DOHH2 (cell line): ENCODE results near the gene SLC12A8.

Experiments
- EZH2phosphoT487 ChIP-seq: fragments of 200-600 bp; sonication (generic); IDR thresholded peaks from 2 replicates; pipeline ENCODE4 v1.6.1; 2017; ENCODE audit warnings: borderline replicate concordance, mild to moderate bottlenecking, antibody characterized with exemption, low read length, moderate library complexity, mixed read lengths
- TF ChIP-seq, protein P1 (sequence below): fragments of 200-600 bp; sonication (generic); IDR thresholded peaks from one replicate; pipeline ENCODE4 v1.5.1; 2014; ENCODE audit warnings: antibody characterized with exemption, mild to moderate bottlenecking, low read depth, low read length; ENCODE audit not compliant: poor library complexity, severe bottlenecking

DNA sequence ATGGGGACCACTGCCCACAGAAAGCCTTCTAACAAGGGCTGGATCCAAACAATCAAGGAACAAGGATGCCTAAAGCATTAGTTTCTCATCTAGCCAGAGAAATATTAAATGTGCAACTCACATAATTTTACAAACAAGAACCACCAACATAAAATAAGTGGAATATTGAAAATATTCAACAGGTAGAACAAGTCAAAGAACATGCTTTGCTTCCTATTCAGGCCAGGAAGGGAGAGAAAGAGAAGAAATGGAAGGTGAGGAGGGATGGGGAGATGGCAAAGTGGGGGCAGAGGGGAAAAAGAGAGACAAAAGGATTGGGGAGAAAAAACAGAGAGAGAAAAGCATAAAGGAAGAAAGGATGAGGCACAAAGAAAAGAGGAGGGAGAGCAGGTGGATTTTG is 63.1 kb downstream of the SLC12A8 start:
- TF ChIP-seq, protein P1, sequence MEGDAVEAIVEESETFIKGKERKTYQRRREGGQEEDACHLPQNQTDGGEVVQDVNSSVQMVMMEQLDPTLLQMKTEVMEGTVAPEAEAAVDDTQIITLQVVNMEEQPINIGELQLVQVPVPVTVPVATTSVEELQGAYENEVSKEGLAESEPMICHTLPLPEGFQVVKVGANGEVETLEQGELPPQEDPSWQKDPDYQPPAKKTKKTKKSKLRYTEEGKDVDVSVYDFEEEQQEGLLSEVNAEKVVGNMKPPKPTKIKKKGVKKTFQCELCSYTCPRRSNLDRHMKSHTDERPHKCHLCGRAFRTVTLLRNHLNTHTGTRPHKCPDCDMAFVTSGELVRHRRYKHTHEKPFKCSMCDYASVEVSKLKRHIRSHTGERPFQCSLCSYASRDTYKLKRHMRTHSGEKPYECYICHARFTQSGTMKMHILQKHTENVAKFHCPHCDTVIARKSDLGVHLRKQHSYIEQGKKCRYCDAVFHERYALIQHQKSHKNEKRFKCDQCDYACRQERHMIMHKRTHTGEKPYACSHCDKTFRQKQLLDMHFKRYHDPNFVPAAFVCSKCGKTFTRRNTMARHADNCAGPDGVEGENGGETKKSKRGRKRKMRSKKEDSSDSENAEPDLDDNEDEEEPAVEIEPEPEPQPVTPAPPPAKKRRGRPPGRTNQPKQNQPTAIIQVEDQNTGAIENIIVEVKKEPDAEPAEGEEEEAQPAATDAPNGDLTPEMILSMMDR, result no peak
- no peak for TF ChIP-seq EZH2phosphoT487
